ENCODE data around the gene TSHZ2.

DNA sequence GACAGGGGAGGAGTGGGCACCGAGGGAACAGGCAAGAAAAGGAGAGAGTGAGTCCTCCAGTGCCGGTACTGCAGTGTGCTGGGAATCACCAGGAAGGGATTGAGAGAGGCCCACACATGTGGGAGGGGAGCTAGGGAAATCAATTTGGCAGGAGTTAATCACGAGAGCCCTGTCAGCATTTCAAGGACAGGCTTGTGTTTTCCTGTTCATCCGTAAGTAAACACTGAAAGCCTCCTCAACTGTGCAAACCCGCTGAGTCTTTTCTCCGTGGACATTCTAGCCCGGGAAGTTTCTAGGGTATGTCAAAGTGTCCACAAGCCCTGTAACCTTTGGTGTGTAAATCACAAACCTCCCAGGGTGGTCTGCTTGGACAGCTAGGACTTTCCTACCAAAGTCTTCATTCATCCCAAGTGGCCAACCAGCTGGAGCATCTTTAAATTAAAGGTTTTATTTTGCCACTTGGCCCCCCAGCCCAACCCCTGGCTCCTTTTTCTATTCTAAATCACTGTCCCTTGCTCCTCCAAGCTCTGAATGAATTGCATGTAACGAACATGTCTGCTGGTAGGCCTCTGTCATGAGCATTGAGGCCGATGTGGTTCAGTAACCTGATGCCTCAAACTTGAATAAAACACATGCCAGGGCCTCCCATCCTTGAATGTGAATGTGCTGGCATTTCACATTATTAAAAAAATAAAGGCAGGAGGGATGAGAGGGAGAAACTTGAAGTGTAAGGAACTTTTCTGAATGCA lies 472.4 kb downstream of the TSHZ2 start:
- TF ChIP-seq POLR2A (IDR thresholded peaks at IDR 0.05; ENCODE audit: low read depth, low read length) (no peak), POLR2AphosphoS5 (IDR thresholded peaks at IDR 0.05; ENCODE audit: low read depth, low read length) (no peak)

All from GM12892 (cell line).